Measurements from ENCODE around the gene EMC7. TPM values are rescaled to one million over a fixed set of nuclear protein-coding genes. Genes with fewer than 3 reads are reported as not detected.

The EMC7 gene
- total and polyA plus RNA-seq, 7 donors = 50.4 to 128 (median 82.8) TPM

GRCh38 chr15:34076785-34077184 is 24.9 kb downstream of the EMC7 start:
- Histone ChIP-seq H3K36me3 (ENCODE audit: insufficient read depth in 1 of 2, low read depth in 1 of 2) (peaks cover 0 to 2% of the 10 kb centered on the region in 2 donors), H3K4me1 (no peaks in the 10 kb centered on the region), H3K9me3 (no peaks in the 10 kb centered on the region), H3K27me3 (ENCODE audit: insufficient read depth in 3 of 3, low read length in 2 of 3) (no peaks in the 10 kb centered on the region), H3K4me3 (no peak overlapping the region), H3K27ac (no peak overlapping the region)
- WGBS, 3 donors = 96 to 98% (median 98%) methylated on average over 4 of the region's 4 CpGs
- intact Hi-C loops (cut with DNase I) = no loop called here
- ATAC-seq = no peak
- TF ChIP-seq, protein P1, sequence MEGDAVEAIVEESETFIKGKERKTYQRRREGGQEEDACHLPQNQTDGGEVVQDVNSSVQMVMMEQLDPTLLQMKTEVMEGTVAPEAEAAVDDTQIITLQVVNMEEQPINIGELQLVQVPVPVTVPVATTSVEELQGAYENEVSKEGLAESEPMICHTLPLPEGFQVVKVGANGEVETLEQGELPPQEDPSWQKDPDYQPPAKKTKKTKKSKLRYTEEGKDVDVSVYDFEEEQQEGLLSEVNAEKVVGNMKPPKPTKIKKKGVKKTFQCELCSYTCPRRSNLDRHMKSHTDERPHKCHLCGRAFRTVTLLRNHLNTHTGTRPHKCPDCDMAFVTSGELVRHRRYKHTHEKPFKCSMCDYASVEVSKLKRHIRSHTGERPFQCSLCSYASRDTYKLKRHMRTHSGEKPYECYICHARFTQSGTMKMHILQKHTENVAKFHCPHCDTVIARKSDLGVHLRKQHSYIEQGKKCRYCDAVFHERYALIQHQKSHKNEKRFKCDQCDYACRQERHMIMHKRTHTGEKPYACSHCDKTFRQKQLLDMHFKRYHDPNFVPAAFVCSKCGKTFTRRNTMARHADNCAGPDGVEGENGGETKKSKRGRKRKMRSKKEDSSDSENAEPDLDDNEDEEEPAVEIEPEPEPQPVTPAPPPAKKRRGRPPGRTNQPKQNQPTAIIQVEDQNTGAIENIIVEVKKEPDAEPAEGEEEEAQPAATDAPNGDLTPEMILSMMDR (IDR thresholded peaks at IDR 0.05) = no peak
- no peak for DNase-seq

DNA sequence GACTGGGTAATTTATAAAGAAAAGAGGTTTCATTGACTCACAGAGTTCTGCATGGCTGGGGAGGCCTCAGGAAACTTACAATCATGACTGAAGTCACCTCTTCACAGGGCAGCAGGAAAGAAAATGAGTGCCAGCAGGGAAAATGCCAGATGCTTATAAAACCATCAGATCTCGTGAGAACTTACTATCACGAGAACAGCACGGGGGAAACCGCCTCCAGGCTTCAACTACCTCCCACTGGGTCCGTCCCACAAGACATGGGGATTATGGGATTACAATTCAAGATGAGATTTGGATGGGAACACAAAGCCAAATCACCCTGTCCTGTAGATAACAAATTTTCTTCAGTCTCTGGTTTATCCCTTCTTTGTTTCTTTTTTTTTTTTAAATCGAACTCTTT is 31.7 kb downstream of the EMC7 start:
- Histone ChIP-seq H3K4me3 (no peak overlapping the region), H3K9me3 (no peaks in the 10 kb centered on the region), H3K27ac (no peak overlapping the region), H3K36me3 (ENCODE audit: insufficient read depth in 1 of 2, low read depth in 1 of 2) (no peaks in the 10 kb centered on the region), H3K4me1 (no peaks in the 10 kb centered on the region), H3K27me3 (ENCODE audit: insufficient read depth in 3 of 3, low read length in 2 of 3) (no peaks in the 10 kb centered on the region)
- DNase-seq (no peak), ATAC-seq (no peak)
- WGBS, 3 donors = 67 to 71% (median 70%) methylated on average over 6 of the region's 6 CpGs
- TF ChIP-seq, protein P1 (IDR thresholded peaks at IDR 0.05) = no peak
- intact Hi-C loops (cut with DNase I) = no loop called here

- Histone ChIP-seq H3K36me3 (ENCODE audit: insufficient read depth in 1 of 2, low read depth in 1 of 2) (no peaks in the 10 kb centered on the region), H3K4me1 (no peaks in the 10 kb centered on the region), H3K4me3 (no peak overlapping the region), H3K27me3 (ENCODE audit: insufficient read depth in 3 of 3, low read length in 2 of 3) (no peaks in the 10 kb centered on the region), H3K9me3 (no peaks in the 10 kb centered on the region), H3K27ac (no peak overlapping the region)
- ATAC-seq = no peak
- intact Hi-C loops (cut with DNase I) = no loop called here
- DNase-seq = no peak
- WGBS, 3 donors = 80 to 89% (median 85%) methylated on average over 8 of the region's 8 CpGs
- TF ChIP-seq, protein P1 (IDR thresholded peaks at IDR 0.05) = no peak
Measured at GRCh38 chr15:34065941-34066340, 35.7 kb downstream of the EMC7 start.

- DNase-seq = no peak
- H3K4me1 ChIP-seq = no peaks in the 10 kb centered on the region
Measured at GRCh38 chr15:34065261-34065660, 36.4 kb downstream of the EMC7 start.

GRCh38 chr15:34064438-34064837 is 37.2 kb downstream of the EMC7 start:
- WGBS, 3 donors = 0% methylated on average over 1 of the region's 1 CpG
- H3K4me3 ChIP-seq = no peak overlapping the region
- TF ChIP-seq, protein P1 (IDR thresholded peaks at IDR 0.05) = no peak
- H3K27ac ChIP-seq = no peak overlapping the region
- DNase-seq (no peak), ATAC-seq (no peak)
- H3K27me3 ChIP-seq (ENCODE audit: insufficient read depth in 3 of 3, low read length in 2 of 3) = no peaks in the 10 kb centered on the region
- no peaks in the 10 kb centered on the region for H3K4me1 ChIP-seq
- intact Hi-C loops (cut with DNase I) = loop anchor here in 1 of 2 donors (5.0 kb wide), 1 partner anchor 38 kb away; the partner anchor contains the start of genes EMC7 and PGBD4
- no peaks in the 10 kb centered on the region for H3K36me3 ChIP-seq (ENCODE audit: insufficient read depth in 1 of 2, low read depth in 1 of 2)
- H3K9me3 ChIP-seq = no peaks in the 10 kb centered on the region

More at GRCh38 chr15:34065261-34065660, 36.4 kb downstream of the EMC7 start:
- H3K9me3 ChIP-seq = no peaks in the 10 kb centered on the region
- no peak overlapping the region for H3K4me3 ChIP-seq
- no peaks in the 10 kb centered on the region for H3K36me3 ChIP-seq (ENCODE audit: insufficient read depth in 1 of 2, low read depth in 1 of 2)
- intact Hi-C loops (cut with DNase I) = no loop called here
- H3K27ac ChIP-seq = no peak overlapping the region
- H3K27me3 ChIP-seq (ENCODE audit: insufficient read depth in 3 of 3, low read length in 2 of 3) = no peaks in the 10 kb centered on the region
- ATAC-seq = no peak
- TF ChIP-seq, protein P1 (IDR thresholded peaks at IDR 0.05) = no peak
- 77 to 87% (median 85%) methylated on average over 3 of the region's 3 CpGs for WGBS, 3 donors

Measured in psoas muscle (tissue), 8 donors.